K562 (cell line): ENCODE results near the gene COQ5.

Experiments used
- ATF1 ChIP-seq, 2 experiments: fragments of 450-650 bp in 1 of 2; IDR thresholded peaks; 2 replicates each; pipeline ENCODE4 v1.6.1; 2016; ENCODE audit warnings: missing compliant biosample characterization in 1 of 2, missing genetic modification characterization in 1 of 2
- BHLHE40 ChIP-seq: IDR thresholded peaks from 2 replicates; pipeline ENCODE4 v1.6.1; 2011; ENCODE audit warnings: low read length, improper control_type of control experiment
- CREB1 ChIP-seq, 2 experiments: sonication (generic) in 1 of 2; formaldehyde crosslinking in 1 of 2; IDR thresholded peaks; 2 replicates each; pipeline versions ENCODE4 v1.6.1 to v1.8.0; 2012 to 2022; ENCODE audit warnings: inconsistent platforms in 1 of 2, mild to moderate bottlenecking in 1 of 2, missing genetic modification reagents in 1 of 2, moderate library complexity in 1 of 2
- ETV1 ChIP-seq: fragments of 450-650 bp; conservative IDR thresholded peaks from 2 replicates; pipeline ENCODE4 v1.6.1; 2016; ENCODE audit warnings: missing genetic modification characterization, control low read depth, low read depth, missing compliant biosample characterization
- LEF1 ChIP-seq: fragments of 450-650 bp; IDR thresholded peaks from 2 replicates; pipeline ENCODE4 v1.6.1; 2016; ENCODE audit warnings: mild to moderate bottlenecking
- MAZ ChIP-seq, 2 experiments: fragments of 450-650 bp in 1 of 2; sonication (generic) in 1 of 2; formaldehyde crosslinking; IDR thresholded peaks in 1 of 2; conservative IDR thresholded peaks in 1 of 2; 2 replicates each; pipeline versions ENCODE4 v1.4.0 to v1.5.0; 2020; ENCODE audit warnings: mild to moderate bottlenecking in 1 of 2, missing genetic modification reagents in 1 of 2
- NFIC ChIP-seq: fragments of 450-650 bp; IDR thresholded peaks from 2 replicates; pipeline ENCODE4 v1.6.1; 2017; ENCODE audit warnings: mild to moderate bottlenecking, inconsistent platforms
- OTX1 ChIP-seq: fragments of 450-650 bp; formaldehyde crosslinking; IDR thresholded peaks from 2 replicates; pipeline ENCODE4 v1.4.0; 2022; ENCODE audit warnings: mild to moderate bottlenecking
- TEAD4 ChIP-seq, 2 experiments: sonication (generic) in 1 of 2; formaldehyde crosslinking in 1 of 2; IDR thresholded peaks; 2 replicates each; pipeline versions ENCODE4 v1.6.1 to v1.8.0; 2012 to 2022; ENCODE audit warnings: borderline replicate concordance in 1 of 2, inconsistent platforms in 1 of 2, low read length in 1 of 2, mild to moderate bottlenecking in 1 of 2, missing genetic modification reagents in 1 of 2
- TF ChIP-seq, protein P1 (sequence below): sonication (generic); formaldehyde crosslinking; IDR thresholded peaks from 2 replicates; pipeline ENCODE4 v1.8.0; 2022; ENCODE audit warnings: mild to moderate bottlenecking, missing genetic modification reagents
- TF ChIP-seq, protein P2 (sequence below): sonication (generic); formaldehyde crosslinking; IDR thresholded peaks from 2 replicates; pipeline ENCODE4 v1.8.0; 2022; ENCODE audit warnings: mild to moderate bottlenecking, low read depth, missing genetic modification reagents
- TF ChIP-seq, protein P3 (sequence below): fragments of 200-600 bp; sonication (generic); IDR thresholded peaks from one replicate; pipeline ENCODE4 v1.6.1; 2012; ENCODE audit warnings: mild to moderate bottlenecking, low read depth, low read length, inconsistent platforms

DNA sequence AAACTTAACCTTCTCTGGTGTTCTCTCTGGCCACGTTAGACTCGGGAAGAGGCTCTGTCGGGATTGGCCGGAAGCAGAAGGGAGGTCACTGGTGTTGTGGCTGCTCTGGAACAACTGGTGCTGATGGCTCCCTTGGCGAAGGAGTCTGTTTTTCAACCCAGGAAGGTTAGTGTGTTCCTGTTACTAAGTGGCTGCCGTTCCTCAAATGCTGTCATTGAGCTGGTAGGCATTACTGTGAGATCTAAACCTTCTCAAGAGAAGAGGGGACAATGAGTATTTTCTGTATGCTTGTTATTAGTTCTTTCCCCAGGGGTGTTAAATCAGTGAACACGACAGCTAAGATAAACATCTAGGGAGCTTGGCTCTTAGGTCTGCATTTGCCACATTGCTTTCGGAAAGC, 33.9 kb upstream of the COQ5 start:
- TF ChIP-seq LEF1 (no peak), NFIC (no peak), ETV1 (tag) (no peak), MAZ (CRISPR knock-in tag; conservative IDR thresholded peaks at IDR 0.05 in 1 of 2, IDR thresholded peaks at IDR 0.05 in 1 of 2) (no peak), OTX1 (CRISPR knock-in tag) (no peak), CREB1 (IDR thresholded peaks at IDR 0.05) (no peak), CREB1 (CRISPR knock-in tag; IDR thresholded peaks at IDR 0.05) (no peak), ATF1 (CRISPR knock-in tag; IDR thresholded peaks at IDR 0.05) (no peak), ATF1 (tag; IDR thresholded peaks at IDR 0.05) (no peak), BHLHE40 (no peak), TEAD4 (IDR thresholded peaks at IDR 0.05; ENCODE audit: low read length) (no peak), TEAD4 (CRISPR knock-in tag; IDR thresholded peaks at IDR 0.05; ENCODE audit: borderline replicate concordance) (no peak)
- TF ChIP-seq, protein P1, sequence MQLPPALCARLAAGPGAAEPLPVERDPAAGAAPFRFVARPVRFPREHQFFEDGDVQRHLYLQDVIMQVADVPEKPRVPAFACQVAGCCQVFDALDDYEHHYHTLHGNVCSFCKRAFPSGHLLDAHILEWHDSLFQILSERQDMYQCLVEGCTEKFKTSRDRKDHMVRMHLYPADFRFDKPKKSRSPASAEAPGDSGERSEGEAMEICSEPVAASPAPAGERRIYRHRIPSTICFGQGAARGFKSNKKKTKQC (CRISPR knock-in tag): no peak
- TF ChIP-seq, protein P2, sequence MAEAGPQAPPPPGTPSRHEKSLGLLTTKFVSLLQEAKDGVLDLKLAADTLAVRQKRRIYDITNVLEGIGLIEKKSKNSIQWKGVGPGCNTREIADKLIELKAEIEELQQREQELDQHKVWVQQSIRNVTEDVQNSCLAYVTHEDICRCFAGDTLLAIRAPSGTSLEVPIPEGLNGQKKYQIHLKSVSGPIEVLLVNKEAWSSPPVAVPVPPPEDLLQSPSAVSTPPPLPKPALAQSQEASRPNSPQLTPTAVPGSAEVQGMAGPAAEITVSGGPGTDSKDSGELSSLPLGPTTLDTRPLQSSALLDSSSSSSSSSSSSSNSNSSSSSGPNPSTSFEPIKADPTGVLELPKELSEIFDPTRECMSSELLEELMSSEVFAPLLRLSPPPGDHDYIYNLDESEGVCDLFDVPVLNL: no peak
- TF ChIP-seq, protein P3, sequence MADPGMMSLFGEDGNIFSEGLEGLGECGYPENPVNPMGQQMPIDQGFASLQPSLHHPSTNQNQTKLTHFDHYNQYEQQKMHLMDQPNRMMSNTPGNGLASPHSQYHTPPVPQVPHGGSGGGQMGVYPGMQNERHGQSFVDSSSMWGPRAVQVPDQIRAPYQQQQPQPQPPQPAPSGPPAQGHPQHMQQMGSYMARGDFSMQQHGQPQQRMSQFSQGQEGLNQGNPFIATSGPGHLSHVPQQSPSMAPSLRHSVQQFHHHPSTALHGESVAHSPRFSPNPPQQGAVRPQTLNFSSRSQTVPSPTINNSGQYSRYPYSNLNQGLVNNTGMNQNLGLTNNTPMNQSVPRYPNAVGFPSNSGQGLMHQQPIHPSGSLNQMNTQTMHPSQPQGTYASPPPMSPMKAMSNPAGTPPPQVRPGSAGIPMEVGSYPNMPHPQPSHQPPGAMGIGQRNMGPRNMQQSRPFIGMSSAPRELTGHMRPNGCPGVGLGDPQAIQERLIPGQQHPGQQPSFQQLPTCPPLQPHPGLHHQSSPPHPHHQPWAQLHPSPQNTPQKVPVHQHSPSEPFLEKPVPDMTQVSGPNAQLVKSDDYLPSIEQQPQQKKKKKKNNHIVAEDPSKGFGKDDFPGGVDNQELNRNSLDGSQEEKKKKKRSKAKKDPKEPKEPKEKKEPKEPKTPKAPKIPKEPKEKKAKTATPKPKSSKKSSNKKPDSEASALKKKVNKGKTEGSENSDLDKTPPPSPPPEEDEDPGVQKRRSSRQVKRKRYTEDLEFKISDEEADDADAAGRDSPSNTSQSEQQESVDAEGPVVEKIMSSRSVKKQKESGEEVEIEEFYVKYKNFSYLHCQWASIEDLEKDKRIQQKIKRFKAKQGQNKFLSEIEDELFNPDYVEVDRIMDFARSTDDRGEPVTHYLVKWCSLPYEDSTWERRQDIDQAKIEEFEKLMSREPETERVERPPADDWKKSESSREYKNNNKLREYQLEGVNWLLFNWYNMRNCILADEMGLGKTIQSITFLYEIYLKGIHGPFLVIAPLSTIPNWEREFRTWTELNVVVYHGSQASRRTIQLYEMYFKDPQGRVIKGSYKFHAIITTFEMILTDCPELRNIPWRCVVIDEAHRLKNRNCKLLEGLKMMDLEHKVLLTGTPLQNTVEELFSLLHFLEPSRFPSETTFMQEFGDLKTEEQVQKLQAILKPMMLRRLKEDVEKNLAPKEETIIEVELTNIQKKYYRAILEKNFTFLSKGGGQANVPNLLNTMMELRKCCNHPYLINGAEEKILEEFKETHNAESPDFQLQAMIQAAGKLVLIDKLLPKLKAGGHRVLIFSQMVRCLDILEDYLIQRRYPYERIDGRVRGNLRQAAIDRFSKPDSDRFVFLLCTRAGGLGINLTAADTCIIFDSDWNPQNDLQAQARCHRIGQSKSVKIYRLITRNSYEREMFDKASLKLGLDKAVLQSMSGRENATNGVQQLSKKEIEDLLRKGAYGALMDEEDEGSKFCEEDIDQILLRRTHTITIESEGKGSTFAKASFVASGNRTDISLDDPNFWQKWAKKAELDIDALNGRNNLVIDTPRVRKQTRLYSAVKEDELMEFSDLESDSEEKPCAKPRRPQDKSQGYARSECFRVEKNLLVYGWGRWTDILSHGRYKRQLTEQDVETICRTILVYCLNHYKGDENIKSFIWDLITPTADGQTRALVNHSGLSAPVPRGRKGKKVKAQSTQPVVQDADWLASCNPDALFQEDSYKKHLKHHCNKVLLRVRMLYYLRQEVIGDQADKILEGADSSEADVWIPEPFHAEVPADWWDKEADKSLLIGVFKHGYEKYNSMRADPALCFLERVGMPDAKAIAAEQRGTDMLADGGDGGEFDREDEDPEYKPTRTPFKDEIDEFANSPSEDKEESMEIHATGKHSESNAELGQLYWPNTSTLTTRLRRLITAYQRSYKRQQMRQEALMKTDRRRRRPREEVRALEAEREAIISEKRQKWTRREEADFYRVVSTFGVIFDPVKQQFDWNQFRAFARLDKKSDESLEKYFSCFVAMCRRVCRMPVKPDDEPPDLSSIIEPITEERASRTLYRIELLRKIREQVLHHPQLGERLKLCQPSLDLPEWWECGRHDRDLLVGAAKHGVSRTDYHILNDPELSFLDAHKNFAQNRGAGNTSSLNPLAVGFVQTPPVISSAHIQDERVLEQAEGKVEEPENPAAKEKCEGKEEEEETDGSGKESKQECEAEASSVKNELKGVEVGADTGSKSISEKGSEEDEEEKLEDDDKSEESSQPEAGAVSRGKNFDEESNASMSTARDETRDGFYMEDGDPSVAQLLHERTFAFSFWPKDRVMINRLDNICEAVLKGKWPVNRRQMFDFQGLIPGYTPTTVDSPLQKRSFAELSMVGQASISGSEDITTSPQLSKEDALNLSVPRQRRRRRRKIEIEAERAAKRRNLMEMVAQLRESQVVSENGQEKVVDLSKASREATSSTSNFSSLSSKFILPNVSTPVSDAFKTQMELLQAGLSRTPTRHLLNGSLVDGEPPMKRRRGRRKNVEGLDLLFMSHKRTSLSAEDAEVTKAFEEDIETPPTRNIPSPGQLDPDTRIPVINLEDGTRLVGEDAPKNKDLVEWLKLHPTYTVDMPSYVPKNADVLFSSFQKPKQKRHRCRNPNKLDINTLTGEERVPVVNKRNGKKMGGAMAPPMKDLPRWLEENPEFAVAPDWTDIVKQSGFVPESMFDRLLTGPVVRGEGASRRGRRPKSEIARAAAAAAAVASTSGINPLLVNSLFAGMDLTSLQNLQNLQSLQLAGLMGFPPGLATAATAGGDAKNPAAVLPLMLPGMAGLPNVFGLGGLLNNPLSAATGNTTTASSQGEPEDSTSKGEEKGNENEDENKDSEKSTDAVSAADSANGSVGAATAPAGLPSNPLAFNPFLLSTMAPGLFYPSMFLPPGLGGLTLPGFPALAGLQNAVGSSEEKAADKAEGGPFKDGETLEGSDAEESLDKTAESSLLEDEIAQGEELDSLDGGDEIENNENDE: no peak
